GM12878 (cell line): ENCODE data around the gene ZNF692. TPM values are rescaled to one million over a fixed set of nuclear protein-coding genes. Genes with fewer than 3 reads are reported as not detected.

Experiments
- ATAC-seq: fragments of 200-7000 bp; cut with Tn5 transposase; 3 replicates; pipeline ENCODE4 v1.9.1; 2020; ENCODE audit warnings: mild to moderate bottlenecking, moderate library complexity
- BruUV-seq: library from RNA; stranded (reverse); fragments of 400-500 nt; replicated peaks from 2 replicates; lab custom pipeline; 2021; lab: Mats Ljungman, UMichigan
- CTCF ChIA-PET: fragments of 300-600 bp; sonication (Branson Sonifier 250); formaldehyde crosslinking; extraction: SDS; loops from one replicate; lab custom pipeline; 2021; ENCODE audit warnings: inconsistent platforms; lab: Yijun Ruan, JAX
- POLR2A ChIA-PET: fragments of 350-600 bp; formaldehyde crosslinking; extraction: SDS; loops from one replicate; lab custom pipeline; 2021; ENCODE audit warnings: inconsistent platforms; lab: Charles Lee
- RAD21 ChIA-PET: fragments of 300-600 bp; sonication (Branson Sonifier 250); formaldehyde crosslinking; loops from one replicate; lab custom pipeline; 2023; ENCODE audit warnings: antibody characterized with exemption; ENCODE audit not compliant: unreplicated experiment; lab: Charles Lee
- SMC1A ChIA-PET: fragments of 300-600 bp; sonication (Branson Sonifier 250); formaldehyde crosslinking; loops from one replicate; lab custom pipeline; 2023; ENCODE audit not compliant: unreplicated experiment, uncharacterized antibody; lab: Charles Lee
- DNase-seq: peaks from one replicate; pipeline ENCODE4 v3.0.0-alpha.2; 2011; ENCODE audit warnings: low read depth, low spot score
- FAIRE-seq: peaks from 3 replicates; lab custom pipeline; 2011; peaks lifted over from hg19 to GRCh38; lab: Jason Lieb, UNC
- H2AFZ ChIP-seq: 2 replicates; pipeline ENCODE4 v1.6.0; 2011; ENCODE audit warnings: low read depth, low read length, control low read depth; ENCODE audit not compliant: control insufficient read depth
- H3K27ac ChIP-seq: 2 replicates; pipeline ENCODE4 v1.5.1; 2011; ENCODE audit warnings: control low read depth; ENCODE audit not compliant: control insufficient read depth, insufficient read depth
- H3K27me3 ChIP-seq, 2 experiments: replicated peaks in 1 of 2; 2 replicates each; pipeline versions ENCODE4 v1.6.0 to v1.6.1; 2011; ENCODE audit warnings: low read length in 1 of 2; ENCODE audit not compliant: control insufficient read depth in 2 of 2, insufficient read depth in 2 of 2
- H3K36me3 ChIP-seq, 2 experiments: 2 replicates each; pipeline ENCODE4 v1.5.1; 2011; ENCODE audit warnings: low read length in 1 of 2; ENCODE audit not compliant: control insufficient read depth in 2 of 2, insufficient read depth in 2 of 2
- H3K4me1 ChIP-seq: 2 replicates; pipeline ENCODE4 v1.6.1; 2011; ENCODE audit warnings: mild to moderate bottlenecking, low read length, moderate library complexity, mixed read lengths; ENCODE audit not compliant: control insufficient read depth, insufficient read depth
- H3K4me2 ChIP-seq: 2 replicates; pipeline ENCODE4 v1.6.0; 2011; ENCODE audit warnings: control low read depth; ENCODE audit not compliant: control insufficient read depth, insufficient read depth
- H3K4me3 ChIP-seq: fragments of 200-600 bp; sonication (generic); 2 replicates; pipeline ENCODE4 v1.5.1; 2016
- H3K79me2 ChIP-seq: 2 replicates; pipeline ENCODE4 v1.6.0; 2011; ENCODE audit warnings: low read length; ENCODE audit not compliant: control insufficient read depth, insufficient read depth
- H3K9ac ChIP-seq: 2 replicates; pipeline ENCODE4 v1.8.0; 2011; ENCODE audit warnings: low read length, control low read depth, mixed read lengths; ENCODE audit not compliant: control insufficient read depth, insufficient read depth
- H3K9me3 ChIP-seq: replicated peaks from 3 replicates; pipeline ENCODE4 v1.5.1; 2011; ENCODE audit warnings: mild to moderate bottlenecking, low read length; ENCODE audit not compliant: control insufficient read depth, insufficient read depth
- H4K20me1 ChIP-seq: 2 replicates; pipeline ENCODE4 v1.6.0; 2011; ENCODE audit not compliant: control insufficient read depth, insufficient read depth
- CTCF ChIP-seq, 3 experiments: IDR thresholded peaks in 2 of 3; conservative IDR thresholded peaks in 1 of 3; 2 replicates each; pipeline ENCODE4 v1.5.1; 2011; ENCODE audit warnings: low read depth in 3 of 3, low read length in 3 of 3, mild to moderate bottlenecking in 3 of 3, control low read depth in 2 of 3, moderate library complexity in 2 of 3, inconsistent platforms in 1 of 3, mixed read lengths in 1 of 3; ENCODE audit not compliant: control insufficient read depth in 2 of 3, insufficient read depth in 1 of 3; ENCODE audit errors: extremely low read depth in 1 of 3
- PBX3 ChIP-seq: IDR thresholded peaks from 2 replicates; pipeline ENCODE4 v1.6.1; 2011; ENCODE audit warnings: mild to moderate bottlenecking, low read depth, low read length, moderate library complexity; ENCODE audit not compliant: insufficient replicate concordance
- RAD21 ChIP-seq: IDR thresholded peaks from 2 replicates; pipeline ENCODE4 v1.6.1; 2011; ENCODE audit warnings: mild to moderate bottlenecking, low read depth, low read length, moderate library complexity; ENCODE audit not compliant: insufficient read depth
- WGBS: methylation state at CpG from one replicate; pipeline ENCODE4 v1.1.6; 2016; ENCODE audit warnings: low lambda C conversion rate; ENCODE audit not compliant: insufficient replicate concordance, insufficient coverage; ENCODE audit errors: missing lambda C conversion rate; 5-methylcytosine and 5-hydroxymethylcytosine counted together
- in situ Hi-C: fragments of 300-500 bp; cut with MboI; formaldehyde crosslinking; loops from 9 replicates; pipeline ENCODE4 v1.14.3; 2018; ENCODE audit warnings: mixed read lengths
- intact Hi-C: fragments of 100-400 bp; cut with micrococcal nuclease; formaldehyde crosslinking; loops from one replicate; pipeline ENCODE4 v1.14.2; 2022; ENCODE audit not compliant: unreplicated experiment
- polyA plus RNA-seq, 11 experiments: library from polyadenylated mRNA; depleted of rRNA in 4 of 11; unstranded in 6 of 11; stranded (reverse) in 5 of 11; fragments of >200 nt; fragmentation: Nextera tagmentation in 4 of 11; fragmentation: Illumina TruSeq in 1 of 11; extraction: Ambion mirVana in 4 of 11; extraction: Trizol in 1 of 11; gene quantifications; 1 replicate in 1 of 11; 2 replicates in 10 of 11; pipeline versions ENCODE4 v1.2.1 to v1.2.3, GENCODE V29; 2011 to 2016; ENCODE audit warnings: inconsistent platforms in 2 of 11, missing spikeins in 2 of 11, low read depth in 1 of 11
- total RNA-seq, 4 experiments: library from RNA; depleted of rRNA in 3 of 4; stranded (reverse); fragments of >200 nt in 3 of 4; fragmentation: Illumina TruSeq in 1 of 4; extraction: Trizol in 1 of 4; gene quantifications; 2 replicates each; pipeline versions ENCODE4 v1.2.1 to v1.2.3, GENCODE V29; 2013 to 2021

The ZNF692 gene
- total and polyA plus RNA-seq, 10 of the 15 experiments (the other 5 are each of a cell fraction or from before 2014, with no cell fraction given), result 5.3 to 76.6 (median 36.9) TPM

GRCh38 chr1:248811514-248812490 is 47.1 kb downstream of the ZNF692 start:
- ChIA-PET CTCF (no interaction called here), RAD21 (no interaction called here), SMC1A (interaction anchor here (1.2 to 1.3 kb wide), 2 partner anchors 10 to 118 kb away, joined by 3 to 4 read pairs; no protein-coding TSS in a partner anchor), POLR2A (no interaction called here)
- FAIRE-seq (no peak), ATAC-seq (peak; percentile 38; the same call in 1 of the 3 replicates), DNase-seq (no peak)
- Histone ChIP-seq H3K4me1 (no peaks in the 10 kb centered on the region), H3K4me2 (no peak overlapping the region), H2AFZ (no peak overlapping the region), H3K4me3 (no peak overlapping the region), H3K9me3 (no peaks in the 10 kb centered on the region), H4K20me1 (no peaks in the 10 kb centered on the region), H3K27me3 (no peaks in the 10 kb centered on the region), H3K9ac (no peak overlapping the region), H3K36me3 (peaks cover 14 to 30% of the 10 kb centered on the region in 2 experiments; a peak in 3 of 4 replicates), H3K79me2 (no peaks in the 10 kb centered on the region), H3K27ac (no peak overlapping the region)
- intact Hi-C loops (no loop called here), in situ Hi-C loops (no loop called here)
- no TSS peak for BruUV-seq
- 96% methylated on average over 51 of the region's 57 CpGs for WGBS
- no peak for TF ChIP-seq PBX3
- TF ChIP-seq RAD21, result 0 out of 2 replicates have a peak, but pooled peaks have one; percentile 11
- TF ChIP-seq CTCF (IDR thresholded peaks at IDR 0.05 in 2 of 3, conservative IDR thresholded peaks at IDR 0.05 in 1 of 3; ENCODE audit: control insufficient read depth in 2 of 3, extremely low read depth in 1 of 3, insufficient read depth in 1 of 3, low read depth in 3 of 3, low read length in 3 of 3), result peak; percentile 3 to 29 (median 23); a peak in 3 of 6 replicates
